Osteoblast (primary cell): ENCODE measurements around the gene EMSY. TPM values are rescaled to one million over a fixed set of nuclear protein-coding genes. Genes with fewer than 3 reads are reported as not detected.

Experiments used
- DNase-seq: peaks from one replicate; pipeline ENCODE4 v3.0.0; 2011; ENCODE audit warnings: low spot score, mixed read lengths; ENCODE audit not compliant: insufficient read length; ENCODE audit errors: missing footprints
- H2AFZ ChIP-seq: 2 replicates; pipeline ENCODE4 v1.6.0; 2011; ENCODE audit warnings: mild to moderate bottlenecking, low read length
- H3K27ac ChIP-seq: 2 replicates; pipeline ENCODE4 v1.5.1; 2011; ENCODE audit warnings: mild to moderate bottlenecking, low read depth, low read length, moderate library complexity
- H3K27me3 ChIP-seq: 2 replicates; pipeline ENCODE4 v1.6.0; 2012; ENCODE audit warnings: mild to moderate bottlenecking, control low read depth, inconsistent platforms, low read length, moderate library complexity; ENCODE audit not compliant: insufficient read depth
- H3K36me3 ChIP-seq: 2 replicates; pipeline ENCODE4 v1.5.1; 2011; ENCODE audit warnings: mild to moderate bottlenecking, low read length, control low read depth, moderate library complexity; ENCODE audit not compliant: insufficient read depth
- H3K4me1 ChIP-seq: 2 replicates; pipeline ENCODE4 v1.5.1; 2011; ENCODE audit warnings: mild to moderate bottlenecking, low read length, control low read depth, moderate library complexity; ENCODE audit not compliant: insufficient read depth
- H3K4me2 ChIP-seq: 2 replicates; pipeline ENCODE4 v1.6.0; 2011; ENCODE audit warnings: mild to moderate bottlenecking, low read length; ENCODE audit not compliant: insufficient read depth
- H3K4me3 ChIP-seq: fragments of 200-600 bp; sonication (generic); 3 replicates; pipeline ENCODE4 v1.5.1; 2012; ENCODE audit warnings: mild to moderate bottlenecking, low read length, inconsistent platforms; ENCODE audit not compliant: insufficient read depth
- H3K79me2 ChIP-seq: 2 replicates; pipeline ENCODE4 v1.6.0; 2012; ENCODE audit warnings: mild to moderate bottlenecking, low read length, control low read depth, inconsistent platforms; ENCODE audit not compliant: insufficient read depth
- H3K9me3 ChIP-seq: 2 replicates; pipeline ENCODE4 v1.5.1; 2011; ENCODE audit warnings: low read depth, low read length, control low read depth
- H4K20me1 ChIP-seq: 2 replicates; pipeline ENCODE4 v1.6.0; 2012; ENCODE audit warnings: mild to moderate bottlenecking, low read length, control low read depth; ENCODE audit not compliant: insufficient read depth
- total RNA-seq: library from RNA; depleted of rRNA; stranded (reverse); fragments of >200 nt; gene quantifications from 2 replicates; pipeline ENCODE4 v1.2.3, GENCODE V29; 2012
- TF ChIP-seq, protein P1 (sequence below): IDR thresholded peaks from 2 replicates; pipeline ENCODE4 v1.5.1; 2011; ENCODE audit warnings: mild to moderate bottlenecking, low read depth, low read length, moderate library complexity; ENCODE audit errors: extremely low read depth

The EMSY gene
- total RNA-seq, 1 donor, result 17.4 TPM

DNA sequence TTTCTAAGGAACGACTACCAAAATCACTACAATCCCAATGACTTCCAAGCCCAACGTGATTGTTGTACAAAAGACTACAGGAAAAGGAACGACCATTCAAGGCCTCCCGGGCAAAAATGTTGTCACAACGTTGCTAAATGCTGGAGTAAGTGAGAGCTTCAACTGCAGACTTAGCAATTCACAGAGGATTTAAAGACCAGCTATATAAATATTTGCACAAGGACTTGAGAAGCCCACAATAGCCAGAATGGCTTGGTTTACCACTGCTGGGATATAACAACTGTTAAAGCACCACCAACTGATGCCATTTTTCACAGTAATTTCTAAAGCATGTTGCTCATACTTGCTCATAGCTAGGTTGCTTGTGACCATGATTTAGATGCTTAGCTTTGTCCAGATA is 78.3 kb downstream of the EMSY start:
- no peak overlapping the region for H3K27ac ChIP-seq
- H3K27me3 ChIP-seq, result no peaks in the 10 kb centered on the region
- no peaks in the 10 kb centered on the region for H4K20me1 ChIP-seq
- peaks cover 21% of the 10 kb centered on the region for H3K4me1 ChIP-seq
- no peak overlapping the region for H2AFZ ChIP-seq
- no peaks in the 10 kb centered on the region for H3K36me3 ChIP-seq
- H3K79me2 ChIP-seq, result no peaks in the 10 kb centered on the region
- peak; percentile 25 for DNase-seq
- no peak overlapping the region for H3K4me3 ChIP-seq
- H3K4me2 ChIP-seq, result no peak overlapping the region
- H3K9me3 ChIP-seq, result no peaks in the 10 kb centered on the region
- TF ChIP-seq, protein P1, sequence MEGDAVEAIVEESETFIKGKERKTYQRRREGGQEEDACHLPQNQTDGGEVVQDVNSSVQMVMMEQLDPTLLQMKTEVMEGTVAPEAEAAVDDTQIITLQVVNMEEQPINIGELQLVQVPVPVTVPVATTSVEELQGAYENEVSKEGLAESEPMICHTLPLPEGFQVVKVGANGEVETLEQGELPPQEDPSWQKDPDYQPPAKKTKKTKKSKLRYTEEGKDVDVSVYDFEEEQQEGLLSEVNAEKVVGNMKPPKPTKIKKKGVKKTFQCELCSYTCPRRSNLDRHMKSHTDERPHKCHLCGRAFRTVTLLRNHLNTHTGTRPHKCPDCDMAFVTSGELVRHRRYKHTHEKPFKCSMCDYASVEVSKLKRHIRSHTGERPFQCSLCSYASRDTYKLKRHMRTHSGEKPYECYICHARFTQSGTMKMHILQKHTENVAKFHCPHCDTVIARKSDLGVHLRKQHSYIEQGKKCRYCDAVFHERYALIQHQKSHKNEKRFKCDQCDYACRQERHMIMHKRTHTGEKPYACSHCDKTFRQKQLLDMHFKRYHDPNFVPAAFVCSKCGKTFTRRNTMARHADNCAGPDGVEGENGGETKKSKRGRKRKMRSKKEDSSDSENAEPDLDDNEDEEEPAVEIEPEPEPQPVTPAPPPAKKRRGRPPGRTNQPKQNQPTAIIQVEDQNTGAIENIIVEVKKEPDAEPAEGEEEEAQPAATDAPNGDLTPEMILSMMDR, result no peak

DNA sequence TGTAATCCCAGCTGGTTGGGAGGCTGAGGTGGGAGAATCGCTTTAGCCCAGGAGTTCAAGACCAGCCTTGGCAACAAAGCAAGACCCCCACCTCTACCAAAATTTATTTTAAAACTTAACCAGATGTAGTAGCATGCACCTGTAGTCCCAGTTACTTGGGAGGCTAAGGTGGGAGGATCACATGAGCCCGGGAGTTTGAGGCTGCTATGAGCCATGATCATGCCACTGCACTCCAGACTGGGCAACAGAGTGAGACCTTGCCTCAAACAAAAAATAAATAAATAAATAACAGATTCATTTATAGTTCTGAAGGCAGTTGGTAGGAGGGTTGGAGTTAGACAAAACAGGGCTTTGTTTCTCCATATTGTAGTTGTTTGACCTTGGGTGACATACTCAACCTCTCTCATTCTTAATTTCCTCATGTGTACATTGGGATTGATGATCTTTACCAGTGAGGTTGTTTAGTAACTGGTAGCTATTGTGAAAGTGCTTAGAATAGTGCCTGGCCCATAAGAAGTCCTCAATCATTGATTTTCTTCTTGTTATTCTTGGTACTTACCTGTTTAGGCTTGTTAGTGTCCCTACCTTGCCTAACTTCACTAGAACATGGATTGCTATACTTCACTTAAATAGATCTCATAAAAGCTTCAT is 79.1 kb downstream of the EMSY start:
- TF ChIP-seq, protein P1, result no peak
- H3K4me1 ChIP-seq, result peaks cover 21% of the 10 kb centered on the region
- no peaks in the 10 kb centered on the region for H4K20me1 ChIP-seq
- no peak overlapping the region for H2AFZ ChIP-seq
- H3K9me3 ChIP-seq, result no peaks in the 10 kb centered on the region
- no peaks in the 10 kb centered on the region for H3K27me3 ChIP-seq
- no peak overlapping the region for H3K27ac ChIP-seq
- peaks cover 3% of the 10 kb centered on the region for H3K36me3 ChIP-seq
- H3K4me3 ChIP-seq, result no peak overlapping the region
- H3K4me2 ChIP-seq, result no peak overlapping the region
- DNase-seq, result no peak
- H3K79me2 ChIP-seq, result no peaks in the 10 kb centered on the region

DNA sequence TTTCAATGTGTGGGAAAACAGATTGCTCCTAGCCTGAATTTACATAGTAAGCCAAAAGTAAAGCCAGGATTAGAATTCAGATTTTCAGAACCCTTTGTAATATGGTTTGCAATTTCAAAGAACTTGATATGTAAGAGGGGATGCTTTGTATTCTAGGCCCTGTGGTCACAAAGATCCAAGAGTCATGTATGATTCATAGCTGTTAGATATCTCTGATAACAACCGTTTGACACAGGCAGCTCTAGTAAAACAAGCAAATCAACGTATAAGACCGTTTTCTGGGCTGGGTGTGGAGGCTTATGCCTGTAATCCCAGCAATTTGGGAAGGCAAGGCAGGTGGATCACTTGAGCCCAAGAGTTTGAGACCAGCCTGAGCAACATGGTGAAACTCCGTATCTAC is 79.6 kb downstream of the EMSY start:
- DNase-seq, result no peak
- H2AFZ ChIP-seq, result no peak overlapping the region
- H3K27me3 ChIP-seq, result no peaks in the 10 kb centered on the region
- no peaks in the 10 kb centered on the region for H4K20me1 ChIP-seq
- no peaks in the 10 kb centered on the region for H3K9me3 ChIP-seq
- H3K79me2 ChIP-seq, result no peaks in the 10 kb centered on the region
- TF ChIP-seq, protein P1, result no peak
- H3K36me3 ChIP-seq, result peaks cover 4% of the 10 kb centered on the region
- H3K27ac ChIP-seq, result no peak overlapping the region
- no peak overlapping the region for H3K4me2 ChIP-seq
- no peak overlapping the region for H3K4me3 ChIP-seq
- peaks cover 21% of the 10 kb centered on the region for H3K4me1 ChIP-seq

DNA sequence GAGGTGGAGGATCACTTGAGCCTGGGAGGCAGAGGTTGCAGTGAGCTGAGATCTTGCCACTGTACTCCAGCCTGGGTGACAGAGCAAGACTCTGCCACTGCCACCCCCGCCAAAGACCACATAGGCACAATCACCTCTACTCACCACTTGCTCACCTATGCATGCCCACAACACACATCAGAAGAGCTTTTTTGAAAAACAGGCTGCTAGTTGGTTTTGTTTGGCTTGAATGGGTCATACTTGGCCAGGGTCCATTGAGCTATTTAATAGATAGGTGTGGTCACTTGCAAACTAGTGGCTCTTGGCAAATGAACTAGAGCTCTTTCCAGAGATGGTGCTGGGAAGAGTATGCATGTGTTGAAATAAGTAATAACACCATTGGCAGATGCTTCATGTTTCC is 80.1 kb downstream of the EMSY start:
- Histone ChIP-seq H2AFZ (no peak overlapping the region), H3K4me2 (no peak overlapping the region), H3K36me3 (peaks cover 4% of the 10 kb centered on the region), H3K9me3 (no peaks in the 10 kb centered on the region), H3K4me1 (peaks cover 21% of the 10 kb centered on the region), H4K20me1 (no peaks in the 10 kb centered on the region), H3K79me2 (no peaks in the 10 kb centered on the region), H3K27ac (no peak overlapping the region), H3K4me3 (no peak overlapping the region), H3K27me3 (no peaks in the 10 kb centered on the region)
- DNase-seq, result peak; percentile 34
- TF ChIP-seq, protein P1, result no peak
